Adrenal gland (tissue), 12 donors: ENCODE results near the gene TMEM43. TPM values are rescaled to one million over a fixed set of nuclear protein-coding genes. Genes with fewer than 3 reads are reported as not detected.

Source experiments
- DNase-seq, 7 donors: peaks; one replicate each; pipeline ENCODE4 v3.0.0-alpha.2; 2019 to 2020
- H3K27ac ChIP-seq, 5 donors: fragments of 200-600 bp; sonication (generic) in 4 of 5; 1 replicate in 3 of 5; 2 replicates in 2 of 5; pipeline versions ENCODE4 v1.5.1 to v1.8.0; 2016 to 2020; ENCODE audit warnings: mild to moderate bottlenecking in 1 of 5
- H3K27me3 ChIP-seq: fragments of 200-600 bp; 2 replicates; pipeline ENCODE4 v1.8.0; 2021
- H3K36me3 ChIP-seq, 2 donors: fragments of 200-600 bp; replicated peaks in 1 of 2; 1 replicate in 1 of 2; 2 replicates in 1 of 2; pipeline versions ENCODE4 v1.5.1 to v1.8.0; 2018 to 2022
- H3K4me1 ChIP-seq, 2 donors: fragments of 200-600 bp; replicated peaks in 1 of 2; 1 replicate in 1 of 2; 2 replicates in 1 of 2; pipeline versions ENCODE4 v1.5.1 to v1.8.0; 2018 to 2021
- H3K4me3 ChIP-seq, 4 donors: fragments of 200-600 bp; sonication (generic) in 3 of 4; one replicate each; pipeline ENCODE4 v1.5.1; 2016 to 2018
- H3K9me3 ChIP-seq, 3 donors: fragments of 200-600 bp; sonication (generic) in 1 of 3; replicated peaks in 1 of 3; 1 replicate in 2 of 3; 2 replicates in 1 of 3; pipeline versions ENCODE4 v1.5.1 to v1.8.0; 2016 to 2021
- CTCF ChIP-seq, 6 experiments: fragments of 450-650 bp in 4 of 6; fragments of 200-600 bp in 2 of 6; sonication (generic) in 1 of 6; IDR thresholded peaks; 1 replicate in 5 of 6; 2 replicates in 1 of 6; pipeline versions ENCODE4 v1.5.1 to v1.8.0; 2016 to 2021; ENCODE audit warnings: antibody characterized with exemption in 6 of 6, mild to moderate bottlenecking in 2 of 6, moderate library complexity in 1 of 6
- POLR2A ChIP-seq, 2 donors: fragments of 450-650 bp; IDR thresholded peaks; one replicate each; pipeline ENCODE4 v1.6.1; 2017; ENCODE audit warnings: antibody characterized with exemption in 2 of 2, mild to moderate bottlenecking in 2 of 2, moderate library complexity in 1 of 2
- WGBS, 4 donors: extraction: QIAGEN DNeasy Blood & Tissue Kit in 2 of 4; methylation state at CpG; one replicate each; pipeline versions ENCODE4 v1.1.5 to v1.1.7; 2013 to 2017; 5-methylcytosine and 5-hydroxymethylcytosine counted together
- intact Hi-C, 2 donors: fragments of 100-400 bp; cut with DNase I; formaldehyde crosslinking; loops; one replicate each; pipeline versions ENCODE4 v1.14.1 to v1.15.0; 2022 to 2023
- polyA plus RNA-seq, 3 donors: library from polyadenylated mRNA; stranded (reverse); fragments of 200-250 nt in 2 of 3; fragments of 350-450 nt in 1 of 3; fragmentation: Illumina TruSeq in 1 of 3; extraction: RNeasy Lipid Tissue Mini Kit (QIAGEN cat#74804) in 1 of 3; gene quantifications; one replicate each; pipeline ENCODE4 v1.2.3, GENCODE V29; 2013 to 2014
- total RNA-seq, 9 donors: library from RNA; depleted of rRNA in 4 of 9; stranded (reverse); fragments of >200 nt in 4 of 9; fragments of 120-200 nt in 1 of 9; fragmentation: NEBNext Ultra II Directional in 1 of 9; extraction: Animal tissue kit (Norgen Biotek cat#: 25700) in 1 of 9; gene quantifications; one replicate each; pipeline versions ENCODE4 v1.1.0 to v1.2.4, GENCODE V29; 2013 to 2023
- donor health status: healthy with polysubstance abuse.
- donor health status: Bipolar disorder and iron deficiency.
- donor health status: DM: yes; HTN: yes; CAD: no.
- donor health status: DM: no; HTN: no; CAD: no.
- donor health status: DM: no; HTN: no; CAD: no.
- donor health status: DM: yes; HTN: yes; CAD: no.

TMEM43 gene
- total and polyA plus RNA-seq, 12 donors: 40.0 to 79.1 (median 56.5) TPM

- DNase-seq: peak in 1 of 7 donors; percentile 43
- H3K36me3 ChIP-seq: peaks cover 0 to 41% of the 10 kb centered on the region in 2 donors
- no peak overlapping the region for H3K4me3 ChIP-seq
- H3K9me3 ChIP-seq: no peaks in the 10 kb centered on the region
- peaks cover 30 to 42% of the 10 kb centered on the region in 2 donors for H3K4me1 ChIP-seq
- WGBS, 4 donors: 89 to 96% (median 93%) methylated on average over 8 to 12 of the region's 12 CpGs
- H3K27me3 ChIP-seq: no peaks in the 10 kb centered on the region
- intact Hi-C loops: no loop called here
- peak overlapping the region in 3 of 5 donors; percentile 20 to 33 (median 27) for H3K27ac ChIP-seq
- no peak for TF ChIP-seq POLR2A (IDR thresholded peaks at IDR 0.05)
- TF ChIP-seq CTCF (IDR thresholded peaks at IDR 0.05): no peak
Observed at GRCh38 chr3:14147617-14148016, 22.8 kb downstream of the TMEM43 start.

GRCh38 chr3:14148041-14148985 is 23.5 kb downstream of the TMEM43 start:
- peak overlapping the region in 1 of 5 donors; percentile 33 for H3K27ac ChIP-seq
- TF ChIP-seq CTCF (IDR thresholded peaks at IDR 0.05) (peak in 1 of 6 experiments; percentile 14), POLR2A (IDR thresholded peaks at IDR 0.05) (no peak)
- intact Hi-C loops: no loop called here
- peaks cover 0 to 44% of the 10 kb centered on the region in 2 donors for H3K36me3 ChIP-seq
- peaks cover 29 to 35% of the 10 kb centered on the region in 2 donors for H3K4me1 ChIP-seq
- H3K4me3 ChIP-seq: no peak overlapping the region
- DNase-seq: peak in 3 of 7 donors; percentile 38 to 67 (median 60)
- no peaks in the 10 kb centered on the region for H3K27me3 ChIP-seq
- no peaks in the 10 kb centered on the region for H3K9me3 ChIP-seq
- 86 to 88% (median 88%) methylated on average over 24 to 28 of the region's 28 CpGs for WGBS, 4 donors

GRCh38 chr3:14150078-14150477 is 25.2 kb downstream of the TMEM43 start:
- WGBS, 4 donors: 93 to 98% (median 96%) methylated on average over 8 to 9 of the region's 9 CpGs
- intact Hi-C loops: no loop called here
- no peak overlapping the region for H3K27ac ChIP-seq
- peaks cover 0 to 51% of the 10 kb centered on the region in 2 donors for H3K36me3 ChIP-seq
- DNase-seq: peak in 1 of 7 donors; percentile 48
- H3K4me1 ChIP-seq: peaks cover 12 to 17% of the 10 kb centered on the region in 2 donors
- no peaks in the 10 kb centered on the region for H3K27me3 ChIP-seq
- H3K4me3 ChIP-seq: no peak overlapping the region
- TF ChIP-seq POLR2A (IDR thresholded peaks at IDR 0.05) (no peak), CTCF (IDR thresholded peaks at IDR 0.05) (no peak)
- H3K9me3 ChIP-seq: no peaks in the 10 kb centered on the region

GRCh38 chr3:14150491-14151230 is 25.8 kb downstream of the TMEM43 start:
- Histone ChIP-seq H3K27me3 (no peaks in the 10 kb centered on the region), H3K36me3 (peaks cover 0 to 50% of the 10 kb centered on the region in 2 donors), H3K4me3 (no peak overlapping the region), H3K9me3 (no peaks in the 10 kb centered on the region), H3K27ac (no peak overlapping the region), H3K4me1 (peaks cover 7 to 11% of the 10 kb centered on the region in 2 donors)
- WGBS, 4 donors: 94 to 98% (median 95%) methylated on average over 9 of the region's 9 CpGs
- DNase-seq: peak in 1 of 7 donors; percentile 43
- no peak for TF ChIP-seq CTCF (IDR thresholded peaks at IDR 0.05)
- no peak for TF ChIP-seq POLR2A (IDR thresholded peaks at IDR 0.05)
- intact Hi-C loops: no loop called here
